HG02763 (cell line): Measurements from ENCODE around the gene ULBP2.
A peak's percentile ranks its signal among the peaks of the same experiment; 100 is the strongest.
"Not testable (repeated sequence)": the region's sequence is repeated elsewhere in the genome, so short reads cannot be mapped to it uniquely, and the experiment has no call there.

Experiments used
- ATAC-seq: cut with Tn5 transposase; IDR thresholded peaks from one replicate; pipeline ENCODE4 v1.9.1; 2021; ENCODE audit warnings: mild to moderate bottlenecking, moderate library complexity; ENCODE audit not compliant: unreplicated experiment

ULBP2 gene

GRCh38 chr6:149925974-149926777 lies 15.6 kb upstream of the ULBP2 start:
- ATAC-seq = no peak

- ATAC-seq = not testable (repeated sequence)
These were observed 14.8 kb upstream of the ULBP2 start for GRCh38 chr6:149927025-149927424.

- no peak for ATAC-seq
These were observed 12.4 kb upstream of the ULBP2 start for GRCh38 chr6:149929422-149929821.

DNA sequence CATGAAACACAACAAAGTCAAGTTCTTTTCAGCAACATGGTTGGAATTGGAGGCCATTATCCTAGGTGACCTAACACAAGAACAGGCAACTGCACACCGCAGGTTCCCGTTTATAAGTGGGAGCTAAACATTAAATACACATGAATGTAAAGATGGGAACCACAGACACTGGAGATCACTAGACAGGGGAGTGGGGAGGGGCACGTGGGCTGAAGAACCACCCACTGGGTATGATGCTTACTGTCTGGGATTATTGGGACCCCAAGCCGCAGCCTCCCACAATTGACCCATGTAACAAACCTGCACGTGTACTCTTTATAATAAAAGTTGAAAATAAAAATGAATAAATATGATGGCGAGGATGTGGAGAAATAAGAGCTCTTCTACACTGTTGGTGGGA lies 10.3 kb upstream of the ULBP2 start:
- ATAC-seq = no peak

DNA sequence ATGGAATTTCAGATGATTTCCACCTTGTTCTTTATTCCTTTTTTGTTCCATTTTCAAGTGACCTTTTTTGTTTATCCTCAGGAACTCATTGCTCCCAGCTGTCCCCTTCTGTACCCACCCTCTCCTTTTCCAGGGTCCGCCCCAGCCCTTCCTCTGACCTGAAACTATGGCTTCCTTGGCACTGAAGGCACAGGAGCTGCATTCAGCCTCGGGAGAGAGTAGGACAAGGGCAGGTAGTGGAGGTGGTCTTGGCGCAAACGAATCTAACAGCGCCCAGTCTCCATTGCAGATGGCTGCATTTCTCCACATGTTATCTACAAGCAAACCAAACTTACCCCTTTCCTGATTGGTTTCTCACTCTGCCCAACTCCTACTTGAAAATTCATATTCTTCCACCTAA lies 8.8 kb upstream of the ULBP2 start:
- no peak for ATAC-seq

GRCh38 chr6:149933461-149933860 lies 8.4 kb upstream of the ULBP2 start:
- ATAC-seq = no peak

- no peak for ATAC-seq
These were observed 7.3 kb upstream of the ULBP2 start for GRCh38 chr6:149934249-149935156.

- ATAC-seq = no peak
These were observed 6.6 kb upstream of the ULBP2 start for GRCh38 chr6:149935246-149935645.

DNA sequence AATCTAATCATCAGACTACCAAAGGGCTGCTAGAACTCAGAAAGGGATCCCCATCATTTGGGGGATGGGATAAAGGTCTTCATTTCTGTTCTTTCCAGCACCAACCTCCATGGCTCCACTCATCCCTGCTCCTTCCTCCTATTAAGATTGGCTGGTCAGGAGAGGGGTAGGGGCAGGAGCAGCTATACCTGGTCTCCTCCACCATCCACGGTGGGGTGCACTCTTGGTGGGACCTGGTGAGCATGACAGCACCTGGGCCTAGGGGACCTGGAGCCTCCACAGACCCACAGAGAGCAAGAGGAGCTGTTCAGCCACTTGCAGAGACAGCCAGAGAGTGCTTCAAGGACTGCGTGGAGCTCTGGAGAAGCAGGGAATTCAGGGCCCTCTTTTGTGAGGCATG lies 6.1 kb upstream of the ULBP2 start:
- ATAC-seq = no peak

DNA sequence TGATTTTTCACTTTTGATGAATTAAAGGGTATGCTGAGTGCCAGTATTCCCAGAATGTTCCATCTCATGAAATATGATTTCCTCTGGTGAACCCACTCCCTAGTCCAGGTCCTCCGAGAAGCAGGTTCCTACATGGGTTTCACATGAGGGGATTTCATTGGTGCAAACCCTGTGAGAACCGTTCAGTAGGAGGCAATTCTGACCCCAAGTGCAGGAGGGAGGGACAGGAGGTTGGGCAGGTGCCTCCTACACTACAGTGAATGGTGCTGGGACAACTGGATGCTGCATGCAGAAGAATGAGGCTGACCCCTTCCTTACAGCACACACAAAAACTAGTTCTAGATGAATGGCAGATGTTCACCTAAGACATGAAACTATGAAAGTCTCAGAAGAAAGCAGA lies 5.1 kb upstream of the ULBP2 start:
- ATAC-seq = no peak

GRCh38 chr6:149938013-149938570 lies 3.7 kb upstream of the ULBP2 start:
- not testable (repeated sequence) for ATAC-seq

DNA sequence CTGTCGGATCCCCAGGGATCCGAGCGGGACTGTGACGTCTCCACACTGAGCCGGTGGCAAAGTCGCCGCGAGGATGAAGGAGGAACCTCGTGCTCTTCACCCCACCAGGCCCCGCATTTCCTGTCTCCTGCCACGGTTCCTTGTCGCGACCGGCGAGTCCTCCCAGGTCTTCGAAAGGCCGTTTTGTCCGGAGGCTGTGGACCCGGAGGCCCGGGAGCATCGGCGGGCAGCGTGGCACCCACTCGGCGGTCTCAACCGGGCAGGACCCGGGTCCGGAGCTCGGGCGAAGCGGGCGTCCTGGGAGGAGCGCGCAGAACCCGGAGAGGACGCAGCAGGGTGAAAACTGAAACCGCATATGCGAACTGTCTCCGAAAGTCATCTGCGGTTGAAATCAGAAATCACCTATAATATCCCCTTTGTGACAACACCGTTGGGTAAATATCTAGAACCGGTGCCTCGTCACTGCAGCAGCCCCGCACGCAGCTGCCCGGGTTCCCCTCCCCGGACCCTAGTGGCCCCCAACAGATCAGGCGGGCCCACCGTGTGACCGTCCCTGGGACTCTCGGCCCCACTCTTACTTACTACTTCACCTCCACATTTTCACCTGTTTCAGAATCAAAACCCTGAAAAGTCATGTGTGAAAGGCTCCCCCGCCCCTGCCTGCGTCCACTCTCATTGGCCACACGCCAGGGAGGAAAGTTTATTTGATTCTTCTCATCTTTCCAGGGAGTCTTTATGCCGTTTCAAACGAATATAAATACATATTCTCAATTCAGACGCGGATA lies 3.1 kb upstream of the ULBP2 start:
- peak; percentile 71 for ATAC-seq

DNA sequence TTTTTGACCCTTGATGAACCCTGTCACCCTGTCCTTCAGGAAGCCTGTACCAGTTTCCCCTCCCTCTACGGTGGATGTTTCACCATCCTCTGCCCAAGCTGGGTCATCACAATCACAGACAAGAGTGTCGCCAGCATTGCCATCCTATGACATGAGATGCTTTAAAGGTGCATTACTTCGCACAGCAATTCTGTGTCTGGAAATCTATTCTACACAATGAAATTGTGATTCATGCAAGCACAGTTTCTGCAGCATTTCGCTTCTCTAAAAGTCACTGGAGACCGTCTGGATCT lies 2.5 kb upstream of the ULBP2 start:
- ATAC-seq = no peak

GRCh38 chr6:149939909-149940671 lies 1.7 kb upstream of the ULBP2 start:
- no peak for ATAC-seq

DNA sequence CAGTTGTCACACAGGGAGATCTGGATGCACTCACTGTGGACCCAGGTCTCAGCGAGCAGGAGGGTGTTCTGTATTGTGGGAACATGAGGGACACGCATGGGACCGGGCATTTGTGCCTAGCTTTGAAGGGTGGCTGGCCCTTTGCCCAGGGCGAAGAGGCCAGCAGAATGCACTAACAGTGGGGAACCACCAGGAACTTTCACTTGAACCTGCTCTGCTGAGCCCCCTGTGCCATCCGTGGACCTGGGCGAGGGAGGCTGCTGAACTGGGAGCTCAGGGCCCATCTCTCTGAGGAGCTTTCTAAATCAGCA lies 1.2 kb upstream of the ULBP2 start:
- ATAC-seq = no peak

GRCh38 chr6:149942461-149942829 lies 631 bp downstream of the ULBP2 start:
- no peak for ATAC-seq

- ATAC-seq = not testable (repeated sequence)
These were observed 1.5 kb downstream of the ULBP2 start for GRCh38 chr6:149943321-149943720.

DNA sequence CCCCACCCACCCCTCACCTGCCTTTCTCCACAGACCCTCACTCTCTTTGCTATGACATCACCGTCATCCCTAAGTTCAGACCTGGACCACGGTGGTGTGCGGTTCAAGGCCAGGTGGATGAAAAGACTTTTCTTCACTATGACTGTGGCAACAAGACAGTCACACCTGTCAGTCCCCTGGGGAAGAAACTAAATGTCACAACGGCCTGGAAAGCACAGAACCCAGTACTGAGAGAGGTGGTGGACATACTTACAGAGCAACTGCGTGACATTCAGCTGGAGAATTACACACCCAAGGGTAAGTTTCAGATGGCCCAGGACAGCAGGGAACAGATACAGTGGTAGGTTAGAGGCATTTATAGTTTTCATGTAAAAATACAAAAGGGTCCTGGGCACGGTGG lies 3.5 kb downstream of the ULBP2 start:
- ATAC-seq = not testable (repeated sequence)

DNA sequence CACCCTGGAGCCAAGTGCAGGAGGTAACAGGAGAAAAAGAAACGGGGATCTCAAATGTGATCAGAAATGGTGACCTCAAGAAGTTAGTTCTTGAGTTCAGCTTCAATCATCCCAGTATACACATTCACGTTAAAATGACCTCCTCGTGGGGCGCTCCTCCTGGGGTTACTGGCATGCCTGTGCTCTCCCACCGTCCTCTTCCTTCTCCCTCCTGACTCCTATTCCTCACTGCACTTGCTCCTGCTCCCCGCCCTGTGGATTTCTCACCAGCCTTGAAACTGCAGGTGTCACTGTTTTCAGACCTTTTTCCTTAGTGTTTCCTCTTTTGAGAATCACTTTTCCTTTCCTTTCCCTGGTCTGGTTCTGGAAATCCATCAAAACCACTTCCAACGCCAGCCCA lies 4.8 kb downstream of the ULBP2 start:
- not testable (repeated sequence) for ATAC-seq

GRCh38 chr6:149947533-149947932 lies 5.7 kb downstream of the ULBP2 start:
- ATAC-seq = not testable (repeated sequence)

- no peak for ATAC-seq
These were observed 6.2 kb downstream of the ULBP2 start for GRCh38 chr6:149948011-149948410.
